Measurements from ENCODE around the gene GFRA1. TPM values are rescaled to one million over a fixed set of nuclear protein-coding genes. Genes with fewer than 3 reads are reported as not detected.

GFRA1 gene
- total RNA-seq, 1 donor from 2014 or later: 4.2 TPM

DNA sequence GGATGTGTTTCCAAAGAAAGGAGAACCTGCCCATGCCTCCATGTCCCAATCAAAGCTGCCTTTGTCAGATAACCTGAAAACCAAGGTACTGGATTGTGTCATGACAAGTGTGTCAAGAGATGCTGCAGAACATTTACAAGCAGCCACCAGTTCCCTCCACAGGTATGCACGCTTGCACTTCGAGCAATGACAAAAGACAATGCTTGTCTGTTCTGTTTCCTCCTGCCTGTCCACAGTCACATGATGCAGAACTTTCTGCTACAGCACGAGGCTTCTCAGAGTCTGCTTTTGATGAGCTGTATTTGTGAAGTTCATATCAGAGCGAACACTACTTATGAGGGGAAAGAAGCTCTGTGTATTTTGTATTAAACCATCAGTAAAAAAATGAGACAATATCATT lies 209.9 kb downstream of the GFRA1 start:
- Mint-ChIP-seq H3K9me3 (ENCODE audit: unreplicated experiment) (no peaks in the 10 kb centered on the region), H3K27ac (ENCODE audit: unreplicated experiment) (no peak overlapping the region), H3K4me3 (ENCODE audit: unreplicated experiment) (no peak overlapping the region), H3K27me3 (ENCODE audit: unreplicated experiment) (no peaks in the 10 kb centered on the region), H3K36me3 (ENCODE audit: low read depth, unreplicated experiment) (no peaks in the 10 kb centered on the region), H3K4me1 (ENCODE audit: unreplicated experiment) (peaks cover 3% of the 10 kb centered on the region)
- DNase-seq (ENCODE audit: low spot score): no peak
- TF ChIP-seq, protein P1, sequence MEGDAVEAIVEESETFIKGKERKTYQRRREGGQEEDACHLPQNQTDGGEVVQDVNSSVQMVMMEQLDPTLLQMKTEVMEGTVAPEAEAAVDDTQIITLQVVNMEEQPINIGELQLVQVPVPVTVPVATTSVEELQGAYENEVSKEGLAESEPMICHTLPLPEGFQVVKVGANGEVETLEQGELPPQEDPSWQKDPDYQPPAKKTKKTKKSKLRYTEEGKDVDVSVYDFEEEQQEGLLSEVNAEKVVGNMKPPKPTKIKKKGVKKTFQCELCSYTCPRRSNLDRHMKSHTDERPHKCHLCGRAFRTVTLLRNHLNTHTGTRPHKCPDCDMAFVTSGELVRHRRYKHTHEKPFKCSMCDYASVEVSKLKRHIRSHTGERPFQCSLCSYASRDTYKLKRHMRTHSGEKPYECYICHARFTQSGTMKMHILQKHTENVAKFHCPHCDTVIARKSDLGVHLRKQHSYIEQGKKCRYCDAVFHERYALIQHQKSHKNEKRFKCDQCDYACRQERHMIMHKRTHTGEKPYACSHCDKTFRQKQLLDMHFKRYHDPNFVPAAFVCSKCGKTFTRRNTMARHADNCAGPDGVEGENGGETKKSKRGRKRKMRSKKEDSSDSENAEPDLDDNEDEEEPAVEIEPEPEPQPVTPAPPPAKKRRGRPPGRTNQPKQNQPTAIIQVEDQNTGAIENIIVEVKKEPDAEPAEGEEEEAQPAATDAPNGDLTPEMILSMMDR (IDR thresholded peaks at IDR 0.05; ENCODE audit: unreplicated experiment): no peak

DNA sequence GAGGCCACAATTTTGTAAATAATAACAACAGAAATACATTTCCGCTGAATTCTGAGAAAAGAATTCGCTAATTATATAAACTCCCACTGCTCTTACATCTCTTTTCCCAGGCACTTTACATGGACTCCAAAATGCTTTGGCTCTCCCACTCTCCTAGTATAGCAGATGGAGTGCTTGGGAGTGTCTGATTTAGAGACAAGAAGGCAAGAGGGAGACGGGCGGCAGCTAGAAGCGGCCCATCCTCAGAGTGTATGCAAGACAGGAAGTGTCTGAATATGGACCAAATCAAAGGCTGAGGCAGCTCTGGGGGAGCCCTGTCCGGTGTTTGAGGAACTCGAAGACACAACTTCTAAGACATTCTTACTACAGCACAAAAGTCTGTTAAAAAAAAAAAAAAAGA lies 212.1 kb downstream of the GFRA1 start:
- Mint-ChIP-seq H3K27me3 (ENCODE audit: unreplicated experiment) (no peaks in the 10 kb centered on the region), H3K9me3 (ENCODE audit: unreplicated experiment) (no peaks in the 10 kb centered on the region), H3K4me3 (ENCODE audit: unreplicated experiment) (no peak overlapping the region), H3K27ac (ENCODE audit: unreplicated experiment) (no peak overlapping the region), H3K36me3 (ENCODE audit: low read depth, unreplicated experiment) (no peaks in the 10 kb centered on the region), H3K4me1 (ENCODE audit: unreplicated experiment) (peaks cover 3% of the 10 kb centered on the region)
- TF ChIP-seq, protein P1 (IDR thresholded peaks at IDR 0.05; ENCODE audit: unreplicated experiment): no peak
- DNase-seq (ENCODE audit: low spot score): no peak

DNA sequence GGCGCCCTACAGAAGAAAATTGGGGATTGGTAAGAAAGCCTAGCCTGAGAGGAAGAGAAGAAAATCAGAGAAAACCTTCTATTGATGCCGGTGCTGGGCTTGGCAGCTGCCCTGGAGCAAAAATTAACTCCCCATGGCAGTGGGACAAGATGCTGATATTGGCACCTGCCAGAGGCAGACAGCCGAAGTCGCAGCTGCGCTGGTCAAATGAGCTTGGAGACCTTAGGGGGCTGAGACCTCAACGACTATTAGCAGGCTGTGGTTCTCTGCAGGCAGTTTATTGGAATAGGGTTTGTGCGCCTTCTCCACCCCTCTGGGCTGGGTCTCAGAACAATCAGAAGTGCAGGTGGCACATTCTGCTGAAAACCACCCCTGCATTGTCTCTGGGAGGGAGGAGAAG lies 213.7 kb downstream of the GFRA1 start:
- no peaks in the 10 kb centered on the region for H3K27me3 Mint-ChIP-seq (ENCODE audit: unreplicated experiment)
- H3K36me3 Mint-ChIP-seq (ENCODE audit: low read depth, unreplicated experiment): no peaks in the 10 kb centered on the region
- DNase-seq (ENCODE audit: low spot score): no peak
- H3K9me3 Mint-ChIP-seq (ENCODE audit: unreplicated experiment): no peaks in the 10 kb centered on the region
- TF ChIP-seq, protein P1 (IDR thresholded peaks at IDR 0.05; ENCODE audit: unreplicated experiment): no peak
- H3K27ac Mint-ChIP-seq (ENCODE audit: unreplicated experiment): no peak overlapping the region
- H3K4me1 Mint-ChIP-seq (ENCODE audit: unreplicated experiment): peaks cover 3% of the 10 kb centered on the region
- no peak overlapping the region for H3K4me3 Mint-ChIP-seq (ENCODE audit: unreplicated experiment)

DNA sequence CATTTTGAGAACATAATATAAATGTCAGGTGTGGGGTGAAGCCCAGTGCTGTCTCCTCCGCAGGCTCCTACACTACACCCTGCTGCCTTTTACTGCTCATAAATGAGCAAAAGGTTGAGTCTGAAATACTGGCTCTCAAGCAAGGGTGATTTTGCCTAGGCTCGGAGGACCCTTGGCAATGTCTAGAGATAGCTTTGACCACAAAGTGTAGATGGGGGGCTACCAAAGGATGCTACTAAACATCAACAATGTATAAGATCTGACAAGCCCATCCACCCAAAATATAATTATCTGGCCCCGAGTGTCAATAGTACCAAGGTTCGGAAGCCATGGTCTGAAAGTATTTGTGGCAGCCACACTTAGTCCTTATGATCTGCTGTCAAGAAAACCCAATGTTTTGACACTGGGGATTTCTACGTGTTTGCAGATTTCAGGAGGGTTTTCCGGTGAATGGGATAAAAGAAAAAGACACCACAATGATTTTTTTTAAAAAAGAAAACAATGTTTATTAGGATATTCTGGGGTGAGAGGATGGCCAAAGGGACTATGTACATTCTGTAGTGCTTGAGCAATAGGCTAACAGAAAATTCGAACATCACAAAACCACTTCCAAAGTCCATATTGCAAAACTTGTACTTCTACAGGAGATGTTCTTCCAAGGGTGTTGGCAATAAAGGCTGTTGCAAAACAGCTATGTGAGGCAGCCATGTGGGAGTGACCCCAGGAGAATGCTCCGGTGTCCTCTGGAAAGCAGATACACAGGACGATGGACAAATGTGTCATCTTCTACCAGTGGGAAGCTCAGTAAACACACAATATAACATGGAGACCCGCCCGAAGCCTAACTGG lies 216.3 kb downstream of the GFRA1 start:
- peaks cover 3% of the 10 kb centered on the region for H3K4me1 Mint-ChIP-seq (ENCODE audit: unreplicated experiment)
- no peaks in the 10 kb centered on the region for H3K27me3 Mint-ChIP-seq (ENCODE audit: unreplicated experiment)
- TF ChIP-seq, protein P1 (IDR thresholded peaks at IDR 0.05; ENCODE audit: unreplicated experiment): no peak
- H3K4me3 Mint-ChIP-seq (ENCODE audit: unreplicated experiment): no peak overlapping the region
- no peaks in the 10 kb centered on the region for H3K36me3 Mint-ChIP-seq (ENCODE audit: low read depth, unreplicated experiment)
- DNase-seq (ENCODE audit: low spot score): no peak
- no peaks in the 10 kb centered on the region for H3K9me3 Mint-ChIP-seq (ENCODE audit: unreplicated experiment)
- no peak overlapping the region for H3K27ac Mint-ChIP-seq (ENCODE audit: unreplicated experiment)

DNA sequence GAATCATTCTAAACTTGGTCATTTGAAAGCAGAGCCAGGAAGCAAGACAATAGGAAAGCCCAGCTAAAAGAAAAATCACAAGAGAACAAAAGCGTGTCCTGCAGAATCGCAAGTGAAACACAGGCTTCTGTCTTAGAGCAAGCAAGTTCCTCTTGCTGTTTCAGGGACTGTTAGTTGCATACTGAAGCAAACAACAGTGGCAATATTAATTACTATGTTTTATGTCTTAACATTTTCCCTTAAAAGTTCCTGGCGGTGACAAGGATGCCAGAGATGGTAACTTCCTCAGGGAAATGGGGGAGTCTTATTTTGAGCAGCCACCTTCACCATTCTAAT lies 217.1 kb downstream of the GFRA1 start:
- TF ChIP-seq, protein P1 (IDR thresholded peaks at IDR 0.05; ENCODE audit: unreplicated experiment): no peak
- Mint-ChIP-seq H3K4me3 (ENCODE audit: unreplicated experiment) (no peak overlapping the region), H3K4me1 (ENCODE audit: unreplicated experiment) (peaks cover 3% of the 10 kb centered on the region), H3K27me3 (ENCODE audit: unreplicated experiment) (no peaks in the 10 kb centered on the region), H3K9me3 (ENCODE audit: unreplicated experiment) (no peaks in the 10 kb centered on the region), H3K36me3 (ENCODE audit: low read depth, unreplicated experiment) (no peaks in the 10 kb centered on the region), H3K27ac (ENCODE audit: unreplicated experiment) (no peak overlapping the region)
- DNase-seq (ENCODE audit: low spot score): no peak

All from endothelial cell (in vitro differentiated cells).